Endothelial cell of umbilical vein (primary cell): ENCODE results near the gene RALGPS2.

Experiments
- CTCF ChIP-seq, 2 donors: IDR thresholded peaks; 1 replicate in 1 of 2; 2 replicates in 1 of 2; pipeline ENCODE4 v1.5.1; 2011; ENCODE audit warnings: low read length in 2 of 2, mild to moderate bottlenecking in 2 of 2, moderate library complexity in 2 of 2, control low read depth in 1 of 2, inconsistent platforms in 1 of 2, low read depth in 1 of 2; ENCODE audit not compliant: insufficient read depth in 1 of 2; ENCODE audit errors: extremely low read depth in 1 of 2
- EZH2 ChIP-seq: IDR thresholded peaks from 2 replicates; pipeline ENCODE4 v1.6.1; 2012; ENCODE audit warnings: borderline replicate concordance, low read depth, mild to moderate bottlenecking, moderate library complexity, low read length, inconsistent platforms; ENCODE audit not compliant: severe bottlenecking
- FOS ChIP-seq: IDR thresholded peaks from 2 replicates; pipeline ENCODE4 v1.6.1; 2011; ENCODE audit warnings: mild to moderate bottlenecking, low read length, moderate library complexity, borderline replicate concordance; ENCODE audit not compliant: insufficient read depth
- GATA2 ChIP-seq: IDR thresholded peaks from 2 replicates; pipeline ENCODE4 v1.7.0; 2011; ENCODE audit warnings: low read depth, mild to moderate bottlenecking, moderate library complexity, mixed read lengths, low read length; ENCODE audit not compliant: insufficient read length, insufficient read depth
- POLR2A ChIP-seq: IDR thresholded peaks from 2 replicates; pipeline ENCODE4 v1.6.1; 2012; ENCODE audit warnings: low read depth, mild to moderate bottlenecking, control low read depth, low read length
- TF ChIP-seq, protein P1 (sequence below): IDR thresholded peaks from 2 replicates; pipeline ENCODE4 v1.6.1; 2011; ENCODE audit not compliant: insufficient read depth, insufficient read length

DNA sequence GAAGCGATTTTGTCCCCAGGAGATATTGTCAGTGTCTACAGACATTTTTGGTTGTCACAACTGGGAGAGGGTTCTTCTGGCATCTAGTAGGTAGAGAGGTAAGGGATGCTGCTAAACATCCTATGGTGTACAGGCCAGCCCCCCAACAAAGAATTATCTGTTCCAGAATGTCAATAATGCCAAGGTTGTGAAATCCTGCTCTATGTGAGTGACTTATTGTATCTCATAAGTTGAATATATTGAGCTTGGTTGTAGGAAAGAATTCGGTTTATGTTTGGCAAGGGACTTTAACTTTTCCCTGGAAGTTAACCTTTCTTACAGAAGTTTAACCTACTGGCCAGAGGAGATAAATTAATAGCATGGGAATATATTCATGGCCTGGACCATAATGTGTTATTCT lies 198.5 kb downstream of the RALGPS2 start:
- TF ChIP-seq CTCF (IDR thresholded peaks at IDR 0.05; ENCODE audit: extremely low read depth in 1 of 2, insufficient read depth in 1 of 2, low read depth in 1 of 2, low read length in 2 of 2) (no peak), GATA2 (no peak), EZH2 (no peak), POLR2A (no peak), FOS (no peak)
- TF ChIP-seq, protein P1, sequence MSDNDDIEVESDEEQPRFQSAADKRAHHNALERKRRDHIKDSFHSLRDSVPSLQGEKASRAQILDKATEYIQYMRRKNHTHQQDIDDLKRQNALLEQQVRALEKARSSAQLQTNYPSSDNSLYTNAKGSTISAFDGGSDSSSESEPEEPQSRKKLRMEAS, result no peak
